ENCODE data around the gene PCSK7.

DNA sequence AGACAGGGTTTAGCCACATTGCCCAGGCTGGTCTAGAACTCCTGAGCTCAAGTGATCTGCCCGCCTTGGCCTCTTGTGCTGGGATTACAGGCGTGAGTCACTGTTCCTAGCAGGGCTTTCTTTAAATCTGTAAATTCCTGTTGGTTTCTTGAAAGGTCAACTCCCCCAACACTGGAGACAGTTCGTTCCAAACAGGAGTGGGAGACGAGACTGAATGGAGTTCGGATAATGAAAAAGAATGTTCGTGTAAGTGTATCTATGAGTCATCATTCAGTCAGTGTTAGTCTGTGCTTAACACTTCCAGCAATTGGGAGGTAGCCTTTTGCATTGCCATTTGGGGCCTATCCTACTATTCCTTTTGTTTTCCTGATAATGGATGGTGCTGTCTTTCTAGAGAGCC is 49.3 kb upstream of the PCSK7 start:
- TF ChIP-seq, protein P1, sequence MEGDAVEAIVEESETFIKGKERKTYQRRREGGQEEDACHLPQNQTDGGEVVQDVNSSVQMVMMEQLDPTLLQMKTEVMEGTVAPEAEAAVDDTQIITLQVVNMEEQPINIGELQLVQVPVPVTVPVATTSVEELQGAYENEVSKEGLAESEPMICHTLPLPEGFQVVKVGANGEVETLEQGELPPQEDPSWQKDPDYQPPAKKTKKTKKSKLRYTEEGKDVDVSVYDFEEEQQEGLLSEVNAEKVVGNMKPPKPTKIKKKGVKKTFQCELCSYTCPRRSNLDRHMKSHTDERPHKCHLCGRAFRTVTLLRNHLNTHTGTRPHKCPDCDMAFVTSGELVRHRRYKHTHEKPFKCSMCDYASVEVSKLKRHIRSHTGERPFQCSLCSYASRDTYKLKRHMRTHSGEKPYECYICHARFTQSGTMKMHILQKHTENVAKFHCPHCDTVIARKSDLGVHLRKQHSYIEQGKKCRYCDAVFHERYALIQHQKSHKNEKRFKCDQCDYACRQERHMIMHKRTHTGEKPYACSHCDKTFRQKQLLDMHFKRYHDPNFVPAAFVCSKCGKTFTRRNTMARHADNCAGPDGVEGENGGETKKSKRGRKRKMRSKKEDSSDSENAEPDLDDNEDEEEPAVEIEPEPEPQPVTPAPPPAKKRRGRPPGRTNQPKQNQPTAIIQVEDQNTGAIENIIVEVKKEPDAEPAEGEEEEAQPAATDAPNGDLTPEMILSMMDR (IDR thresholded peaks at IDR 0.05; ENCODE audit: poor library complexity), result no peak
- no peak for TF ChIP-seq EZH2 (IDR thresholded peaks at IDR 0.05; ENCODE audit: borderline replicate concordance)

Measured in hepatocyte (in vitro differentiated cells).